Body of pancreas (tissue), 4 donors: ENCODE measurements around the gene KHDRBS2.

Source experiments
- POLR2A ChIP-seq, 3 donors: fragments of 450-650 bp; IDR thresholded peaks; one replicate each; pipeline ENCODE4 v1.6.1; 2016; ENCODE audit warnings: antibody characterized with exemption in 3 of 3, mild to moderate bottlenecking in 2 of 3
- TF ChIP-seq, protein P1 (sequence below), 7 experiments: fragments of 450-650 bp in 4 of 7; fragments of 200-600 bp in 3 of 7; sonication (generic) in 3 of 7; IDR thresholded peaks; one replicate each; pipeline ENCODE4 v1.5.1; 2016 to 2019; ENCODE audit warnings: antibody characterized with exemption in 7 of 7

DNA sequence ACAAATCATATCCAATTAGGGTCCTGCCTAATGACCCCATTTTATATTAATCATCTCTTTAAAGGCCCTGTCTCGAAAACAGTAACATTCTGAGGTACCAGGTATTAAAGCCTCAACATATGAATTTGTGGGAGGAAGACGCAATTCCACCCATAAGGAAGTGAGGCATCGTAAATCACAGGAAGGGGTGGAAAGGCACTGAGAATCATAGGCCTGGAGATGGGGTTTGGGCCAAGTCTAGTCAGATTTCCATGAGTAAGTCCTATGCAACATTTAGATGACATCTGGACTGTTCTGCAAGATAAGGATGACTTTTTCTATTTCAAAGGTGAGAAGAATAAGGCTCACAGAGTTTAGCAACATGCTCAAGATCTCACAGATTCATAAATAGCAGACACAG, 534.0 kb downstream of the KHDRBS2 start:
- TF ChIP-seq, protein P1, sequence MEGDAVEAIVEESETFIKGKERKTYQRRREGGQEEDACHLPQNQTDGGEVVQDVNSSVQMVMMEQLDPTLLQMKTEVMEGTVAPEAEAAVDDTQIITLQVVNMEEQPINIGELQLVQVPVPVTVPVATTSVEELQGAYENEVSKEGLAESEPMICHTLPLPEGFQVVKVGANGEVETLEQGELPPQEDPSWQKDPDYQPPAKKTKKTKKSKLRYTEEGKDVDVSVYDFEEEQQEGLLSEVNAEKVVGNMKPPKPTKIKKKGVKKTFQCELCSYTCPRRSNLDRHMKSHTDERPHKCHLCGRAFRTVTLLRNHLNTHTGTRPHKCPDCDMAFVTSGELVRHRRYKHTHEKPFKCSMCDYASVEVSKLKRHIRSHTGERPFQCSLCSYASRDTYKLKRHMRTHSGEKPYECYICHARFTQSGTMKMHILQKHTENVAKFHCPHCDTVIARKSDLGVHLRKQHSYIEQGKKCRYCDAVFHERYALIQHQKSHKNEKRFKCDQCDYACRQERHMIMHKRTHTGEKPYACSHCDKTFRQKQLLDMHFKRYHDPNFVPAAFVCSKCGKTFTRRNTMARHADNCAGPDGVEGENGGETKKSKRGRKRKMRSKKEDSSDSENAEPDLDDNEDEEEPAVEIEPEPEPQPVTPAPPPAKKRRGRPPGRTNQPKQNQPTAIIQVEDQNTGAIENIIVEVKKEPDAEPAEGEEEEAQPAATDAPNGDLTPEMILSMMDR (IDR thresholded peaks at IDR 0.05), result no peak
- no peak for TF ChIP-seq POLR2A (IDR thresholded peaks at IDR 0.05)
